CD4-positive, alpha-beta T cell treated with Interleukin-17A for 4 hours (primary cell): ENCODE results near the gene DOCK1.

Experiments used
- DNase-seq: peaks from one replicate; pipeline ENCODE4 v3.0.0-alpha.2; 2020; ENCODE audit warnings: mixed read lengths

Gene DOCK1

GRCh38 chr10:127100983-127101615 is 195.9 kb downstream of the DOCK1 start:
- no peak for DNase-seq

GRCh38 chr10:127102176-127102575 is 196.9 kb downstream of the DOCK1 start:
- DNase-seq: no peak

- DNase-seq: no peak
Measured at GRCh38 chr10:127115100-127115499, 209.9 kb downstream of the DOCK1 start.

GRCh38 chr10:127117125-127117524 is 211.9 kb downstream of the DOCK1 start:
- no peak for DNase-seq

- no peak for DNase-seq
Measured at GRCh38 chr10:127118034-127118433, 212.8 kb downstream of the DOCK1 start.

GRCh38 chr10:127119936-127120335 is 214.7 kb downstream of the DOCK1 start:
- no peak for DNase-seq

- DNase-seq: no peak
Measured at GRCh38 chr10:127122831-127123230, 217.6 kb downstream of the DOCK1 start.

- no peak for DNase-seq
Measured at GRCh38 chr10:127123626-127124025, 218.4 kb downstream of the DOCK1 start.

- DNase-seq: no peak
Measured at GRCh38 chr10:127125331-127125730, 220.1 kb downstream of the DOCK1 start.

- no peak for DNase-seq
Measured at GRCh38 chr10:127127822-127128221, 222.6 kb downstream of the DOCK1 start.

- no peak for DNase-seq
Measured at GRCh38 chr10:127129104-127129503, 223.9 kb downstream of the DOCK1 start.

- DNase-seq: no peak
Measured at GRCh38 chr10:127132451-127132850, 227.2 kb downstream of the DOCK1 start.

GRCh38 chr10:127133225-127133624 is 228.0 kb downstream of the DOCK1 start:
- no peak for DNase-seq

GRCh38 chr10:127133672-127134500 is 228.7 kb downstream of the DOCK1 start:
- DNase-seq: no peak

- DNase-seq: no peak
Measured at GRCh38 chr10:127135844-127136577, 230.8 kb downstream of the DOCK1 start.

GRCh38 chr10:127137391-127137790 is 232.2 kb downstream of the DOCK1 start:
- no peak for DNase-seq

- no peak for DNase-seq
Measured at GRCh38 chr10:127142136-127142535, 236.9 kb downstream of the DOCK1 start.

- DNase-seq: no peak
Measured at GRCh38 chr10:127142856-127143255, 237.6 kb downstream of the DOCK1 start.

- DNase-seq: no peak
Measured at GRCh38 chr10:127145173-127145572, 239.9 kb downstream of the DOCK1 start.

GRCh38 chr10:127146661-127147060 is 241.4 kb downstream of the DOCK1 start:
- DNase-seq: no peak

- DNase-seq: no peak
Measured at GRCh38 chr10:127148066-127148932, 243.1 kb downstream of the DOCK1 start.

- DNase-seq: no peak
Measured at GRCh38 chr10:127148933-127149220, 243.6 kb downstream of the DOCK1 start.

- no peak for DNase-seq
Measured at GRCh38 chr10:127149501-127150081, 244.4 kb downstream of the DOCK1 start.
